WI38 (cell line): Measurements from ENCODE around the gene SPATA21.

Source experiments
- H3K4me3 ChIP-seq: 2 replicates; pipeline ENCODE4 v1.5.1; 2011; ENCODE audit warnings: low read depth, mild to moderate bottlenecking, control low read depth, low read length
- TF ChIP-seq, protein P1 (sequence below): IDR thresholded peaks from 2 replicates; pipeline ENCODE4 v1.5.1; 2012; ENCODE audit warnings: low read depth, mild to moderate bottlenecking, control low read depth, low read length

SPATA21 gene

DNA sequence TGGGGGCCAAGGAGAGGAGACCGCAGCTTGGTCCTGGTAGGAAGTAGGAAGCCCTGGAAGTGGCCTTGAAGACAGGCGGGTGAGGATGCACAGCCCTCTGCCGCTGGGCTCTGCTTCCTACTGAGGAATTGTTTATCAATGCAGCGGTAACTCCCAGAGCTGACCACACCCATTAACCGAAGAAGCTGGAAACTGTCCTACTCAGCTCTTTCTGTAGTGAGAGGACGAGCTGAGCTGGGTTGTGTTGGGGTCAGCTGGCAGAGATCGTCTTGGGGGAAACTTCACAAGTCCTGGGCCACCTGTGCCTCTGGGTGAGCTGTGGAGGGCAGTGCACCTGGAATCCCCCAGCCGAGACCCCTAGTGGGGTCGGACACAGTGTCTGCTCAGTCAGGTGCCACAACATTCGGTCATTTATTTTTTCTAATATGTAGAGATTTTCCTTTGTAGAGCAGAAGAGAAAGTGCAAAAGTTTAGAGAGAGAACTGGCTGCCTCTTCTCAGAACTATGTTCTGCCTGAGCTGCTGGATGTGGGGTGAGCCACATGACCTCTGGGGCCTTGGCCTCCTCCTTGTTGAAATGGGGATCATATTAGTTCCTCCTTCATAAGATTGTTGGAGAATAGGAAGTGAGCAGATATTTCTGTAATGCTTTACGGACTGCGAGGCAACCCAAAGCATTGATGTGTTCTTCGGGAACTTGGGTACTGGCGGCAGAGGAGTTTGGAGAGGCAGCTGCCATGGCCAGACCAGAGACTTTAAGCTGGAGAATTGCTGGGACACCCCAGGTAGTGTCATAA is 6.9 kb upstream of the SPATA21 start:
- H3K4me3 ChIP-seq, result no peak overlapping the region
- TF ChIP-seq, protein P1, sequence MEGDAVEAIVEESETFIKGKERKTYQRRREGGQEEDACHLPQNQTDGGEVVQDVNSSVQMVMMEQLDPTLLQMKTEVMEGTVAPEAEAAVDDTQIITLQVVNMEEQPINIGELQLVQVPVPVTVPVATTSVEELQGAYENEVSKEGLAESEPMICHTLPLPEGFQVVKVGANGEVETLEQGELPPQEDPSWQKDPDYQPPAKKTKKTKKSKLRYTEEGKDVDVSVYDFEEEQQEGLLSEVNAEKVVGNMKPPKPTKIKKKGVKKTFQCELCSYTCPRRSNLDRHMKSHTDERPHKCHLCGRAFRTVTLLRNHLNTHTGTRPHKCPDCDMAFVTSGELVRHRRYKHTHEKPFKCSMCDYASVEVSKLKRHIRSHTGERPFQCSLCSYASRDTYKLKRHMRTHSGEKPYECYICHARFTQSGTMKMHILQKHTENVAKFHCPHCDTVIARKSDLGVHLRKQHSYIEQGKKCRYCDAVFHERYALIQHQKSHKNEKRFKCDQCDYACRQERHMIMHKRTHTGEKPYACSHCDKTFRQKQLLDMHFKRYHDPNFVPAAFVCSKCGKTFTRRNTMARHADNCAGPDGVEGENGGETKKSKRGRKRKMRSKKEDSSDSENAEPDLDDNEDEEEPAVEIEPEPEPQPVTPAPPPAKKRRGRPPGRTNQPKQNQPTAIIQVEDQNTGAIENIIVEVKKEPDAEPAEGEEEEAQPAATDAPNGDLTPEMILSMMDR, result no peak

DNA sequence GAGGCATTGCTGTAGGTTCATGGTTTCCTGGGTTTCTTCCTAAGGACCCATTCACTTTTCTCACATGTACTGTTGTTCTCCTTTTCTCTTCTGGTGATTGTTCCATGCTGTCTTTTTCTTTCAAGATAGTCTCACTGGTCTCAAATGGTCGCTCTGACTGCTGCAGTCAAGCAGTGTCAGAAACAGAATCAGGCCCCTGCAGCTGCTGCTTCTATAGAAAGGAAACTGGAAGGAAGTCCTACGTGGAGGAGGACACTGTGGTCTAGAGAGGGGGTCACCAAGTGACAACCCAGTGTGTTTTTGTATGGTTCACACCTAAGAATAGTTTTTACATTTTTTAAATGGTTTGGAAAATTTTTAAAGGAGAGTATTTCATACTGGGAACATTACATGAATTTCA is 5.7 kb upstream of the SPATA21 start:
- H3K4me3 ChIP-seq, result no peak overlapping the region
- TF ChIP-seq, protein P1, result no peak

DNA sequence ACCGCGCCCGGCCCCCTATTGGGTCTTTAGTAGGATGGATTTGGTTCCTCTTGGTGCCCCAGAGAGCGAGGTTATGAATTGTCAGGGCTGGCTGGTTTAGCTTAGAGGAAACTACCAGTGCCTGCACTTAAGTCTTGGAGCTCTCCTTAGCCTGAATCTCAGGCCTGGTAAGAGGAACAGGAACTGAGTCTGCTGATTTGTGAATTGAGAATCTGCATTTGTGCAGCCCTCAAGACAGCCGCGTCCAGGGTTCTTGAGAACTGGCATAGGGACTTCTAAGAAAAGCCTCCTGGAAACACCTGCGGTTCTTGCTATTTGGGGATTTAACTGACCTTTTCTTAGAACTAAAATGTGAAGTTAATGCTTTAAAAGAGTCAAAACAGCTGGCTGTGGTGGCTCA is 5.0 kb upstream of the SPATA21 start:
- no peak overlapping the region for H3K4me3 ChIP-seq
- TF ChIP-seq, protein P1, result no peak

DNA sequence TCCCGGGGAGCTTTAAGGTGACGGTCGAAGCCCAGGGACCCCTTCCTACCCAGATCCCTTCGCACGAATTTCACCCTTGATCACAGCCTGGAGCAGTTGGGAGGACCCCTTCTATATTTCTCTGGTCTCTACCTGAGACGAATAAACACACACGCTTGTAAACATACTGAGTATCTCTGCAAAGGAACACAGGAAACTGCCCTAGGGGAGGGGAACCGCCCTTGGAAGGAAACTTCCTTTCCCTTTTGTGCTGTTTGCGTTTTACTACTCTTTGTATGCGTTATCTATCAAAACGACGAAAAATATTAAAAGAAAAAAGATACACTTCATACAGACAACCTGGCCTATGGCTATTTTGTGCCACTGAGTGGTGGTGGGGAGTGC is 4.0 kb upstream of the SPATA21 start:
- peak overlapping the region; percentile 99 for H3K4me3 ChIP-seq
- TF ChIP-seq, protein P1, result no peak

DNA sequence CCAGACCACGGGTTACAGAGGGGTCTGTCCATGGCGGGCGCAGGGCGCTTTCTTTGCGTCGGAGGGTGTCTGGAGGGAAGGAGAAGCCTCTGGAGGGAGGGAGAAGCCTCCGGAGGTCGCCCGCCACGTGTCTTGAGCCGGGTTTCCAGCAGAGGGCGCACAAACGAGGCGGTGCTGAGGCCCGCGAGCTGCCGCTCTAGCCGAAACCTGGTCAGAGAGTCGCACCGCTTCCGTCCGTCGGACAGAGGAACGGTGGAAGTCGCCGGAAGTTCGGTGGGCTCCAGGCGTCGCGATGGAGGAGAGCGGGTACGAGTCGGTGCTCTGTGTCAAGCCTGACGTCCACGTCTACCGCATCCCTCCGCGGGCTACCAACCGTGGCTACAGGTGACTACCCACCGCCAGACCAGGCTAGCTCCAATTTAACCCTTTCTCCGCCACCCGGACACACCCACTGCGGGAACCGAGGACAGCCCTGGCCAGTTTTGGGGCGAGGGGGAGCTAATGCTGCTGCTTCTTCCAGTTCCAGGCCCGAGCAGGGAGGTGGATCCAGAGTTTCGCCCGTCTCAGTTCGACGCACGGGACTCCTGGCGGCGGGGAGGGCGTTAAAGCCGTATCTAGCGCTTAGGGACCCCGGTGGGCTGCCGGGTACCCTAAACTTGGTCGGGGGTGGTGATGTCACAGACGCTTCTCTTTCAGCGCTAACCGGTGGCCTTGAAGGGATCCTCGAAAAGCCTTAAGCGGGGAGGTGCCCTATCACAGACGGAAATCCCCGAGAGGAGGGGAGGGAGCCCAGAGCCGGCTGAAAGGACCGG is 3.5 kb upstream of the SPATA21 start, which contains the start of gene NECAP2:
NECAP2 (plus strand) TSS at position 255 of the 812 bp plus-strand sequence; CDS start at position 293, 38 bp downstream.
- H3K4me3 ChIP-seq, result peak within 1 kb of the TSS; percentile 99
- TF ChIP-seq, protein P1, result no peak

DNA sequence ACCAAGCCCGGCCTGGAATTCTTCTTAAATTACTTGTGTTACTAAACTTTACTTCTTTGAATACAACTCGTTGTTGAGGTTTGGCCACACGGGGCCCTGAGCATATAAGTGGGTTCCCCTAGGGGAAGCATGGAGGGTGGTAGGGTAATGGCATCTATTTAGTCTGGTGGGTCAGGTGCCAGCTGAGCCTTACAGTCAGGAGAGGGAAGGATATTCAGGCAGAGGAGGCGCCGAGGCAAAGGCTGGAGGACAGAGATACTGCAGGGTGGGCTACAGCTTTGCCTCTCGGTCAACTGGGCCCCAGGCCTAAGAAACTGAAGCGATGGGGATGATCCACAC is 2.9 kb upstream of the SPATA21 start:
- H3K4me3 ChIP-seq, result peak overlapping the region; percentile 27; the same call in 1 of the 2 replicates
- TF ChIP-seq, protein P1, result no peak; the same call in 1 of the 2 replicates

DNA sequence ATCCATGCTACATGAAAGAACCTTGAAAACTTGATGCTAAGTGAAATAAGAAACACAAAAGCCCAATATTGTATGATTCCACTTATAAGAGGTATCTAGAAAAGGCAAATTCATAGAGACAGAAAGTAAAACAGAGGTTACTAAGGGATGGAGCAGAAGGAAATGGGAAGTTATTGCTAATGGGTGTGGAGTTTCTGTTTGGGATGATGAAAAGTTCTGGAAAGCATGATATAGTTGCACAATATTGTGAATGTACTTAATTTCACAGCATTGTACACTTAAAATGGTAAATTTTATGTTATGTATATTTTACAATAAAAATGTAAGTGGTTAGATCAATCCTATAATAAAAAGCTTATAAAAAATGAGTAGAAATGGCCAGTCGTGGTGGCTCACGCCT is 1.7 kb upstream of the SPATA21 start:
- TF ChIP-seq, protein P1, result no peak

More for the DNA sequence above, 1.7 kb upstream of the SPATA21 start:
- no peak overlapping the region for H3K4me3 ChIP-seq
